T-helper 2 cell (primary cell): Measurements from ENCODE around the gene PRXL2C.
"Not testable (repeated sequence)": the region's sequence is repeated elsewhere in the genome, so short reads cannot be mapped to it uniquely, and the experiment has no call there.

Experiments
- DNase-seq, 5 experiments: peaks; one replicate each; pipeline versions ENCODE4 v3.0.0 to v3.0.0-alpha.2; 2012 to 2022

The PRXL2C gene

DNA sequence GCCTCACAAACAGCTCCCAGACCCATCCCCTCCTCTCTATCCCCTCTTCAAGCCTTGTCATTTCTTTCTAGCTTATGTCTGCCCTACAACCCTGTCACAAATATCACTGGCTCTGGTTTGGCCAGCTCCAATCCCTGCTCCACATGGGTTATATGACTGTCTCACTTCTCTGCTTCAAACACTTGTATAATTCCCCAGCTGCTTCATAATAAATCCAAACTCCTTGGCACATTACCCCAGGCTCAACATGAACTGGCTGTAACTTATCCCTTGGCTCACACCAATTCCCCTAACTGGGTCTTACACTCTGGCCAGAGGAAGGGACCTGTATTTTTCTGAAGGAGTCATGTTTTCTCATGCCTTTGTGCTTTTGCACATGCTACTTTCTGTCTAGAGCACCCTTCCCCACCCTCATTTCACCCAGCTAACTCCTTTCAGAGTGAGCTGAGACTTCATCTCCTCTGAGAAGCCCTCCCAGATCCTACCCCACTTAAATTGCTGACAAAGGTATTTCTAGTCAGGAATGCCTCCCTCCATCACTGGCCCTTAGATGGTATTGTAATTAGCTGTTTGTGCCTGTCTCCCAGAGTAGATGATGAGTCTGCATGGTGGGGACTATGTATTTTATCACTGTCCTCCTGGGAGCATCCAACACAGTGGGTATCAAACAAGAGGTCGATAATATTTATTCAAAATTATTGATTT is 5.3 kb downstream of the PRXL2C start:
- no peak for DNase-seq

DNA sequence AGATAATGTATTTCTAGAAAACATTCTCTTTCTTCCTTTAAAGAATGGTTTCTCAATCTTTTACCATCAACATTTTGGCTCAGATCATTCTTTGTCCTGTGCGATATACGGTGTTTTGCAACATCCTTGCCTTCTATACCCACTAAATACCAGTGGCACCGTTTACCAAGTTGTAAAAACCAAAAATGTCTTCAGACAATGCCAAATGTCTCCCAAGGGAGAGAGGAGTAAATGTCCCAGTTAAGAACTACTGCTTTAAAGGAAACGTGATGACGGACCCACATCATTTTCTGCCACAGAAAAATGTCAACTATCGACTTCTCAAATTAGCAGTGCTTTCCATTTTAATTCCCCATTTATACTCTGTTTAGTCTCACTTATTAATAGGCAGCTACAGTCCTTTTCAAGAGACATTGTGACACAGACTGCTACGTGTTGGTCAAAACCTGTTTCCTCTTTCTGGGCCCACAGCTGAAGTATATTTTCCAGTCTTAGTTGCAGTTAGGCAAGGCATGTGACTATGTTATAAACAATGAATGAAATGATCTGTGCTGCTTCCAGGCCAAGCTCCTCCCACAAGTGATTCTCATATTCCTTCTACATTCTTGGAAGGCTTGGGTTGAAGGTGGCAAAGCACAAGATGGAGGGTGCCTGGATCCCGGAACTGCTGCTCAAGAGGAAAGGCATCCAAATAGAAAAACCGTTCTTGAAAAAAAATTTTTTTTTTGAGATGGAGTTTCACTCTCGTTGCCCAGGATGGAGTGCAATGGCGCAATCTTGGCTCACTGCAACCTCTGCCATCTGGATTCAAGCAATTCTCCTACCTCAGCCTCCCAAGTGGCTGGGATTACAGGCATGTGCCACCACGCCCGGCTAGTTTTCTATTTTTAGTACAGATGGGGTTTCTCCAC is 8.8 kb downstream of the PRXL2C start:
- DNase-seq, result no peak

DNA sequence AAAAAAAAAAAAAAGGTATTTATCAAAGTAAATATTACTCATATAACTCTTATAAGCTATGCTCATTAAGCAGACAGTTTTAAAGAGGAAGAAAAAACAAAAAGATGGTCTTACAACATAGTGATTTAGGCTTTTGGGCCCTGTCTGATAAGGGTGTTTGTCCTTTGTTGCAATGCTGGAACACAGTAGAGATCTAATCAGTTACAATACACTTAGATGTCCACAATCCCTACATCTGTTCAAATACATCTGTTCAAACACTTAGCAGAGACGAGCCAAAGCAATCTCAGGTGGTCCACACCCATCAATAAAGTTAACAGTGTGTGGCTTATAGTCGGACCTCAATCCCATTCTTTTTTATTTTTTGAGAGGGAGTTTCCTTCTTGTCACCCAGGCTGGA is 11.0 kb downstream of the PRXL2C start:
- no peak for DNase-seq

DNA sequence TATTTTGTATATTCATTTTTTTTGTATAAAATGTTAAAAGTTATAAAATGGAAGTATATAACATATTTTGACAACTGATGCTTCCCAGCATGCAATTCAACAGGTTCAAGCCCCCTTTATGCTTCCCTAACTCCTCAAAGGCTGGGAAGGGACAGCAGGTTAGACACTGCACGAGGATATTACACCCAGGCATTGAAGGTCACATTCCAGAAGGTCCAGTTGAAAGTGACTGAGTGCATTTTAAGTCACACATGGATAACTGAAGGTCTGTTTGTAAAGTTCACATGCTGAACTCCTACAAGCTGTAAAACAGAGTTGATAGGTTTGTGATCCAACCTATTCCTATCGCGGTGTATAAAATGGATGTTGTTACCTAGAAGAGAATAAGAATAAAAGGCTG is 13.6 kb downstream of the PRXL2C start:
- no peak for DNase-seq

DNA sequence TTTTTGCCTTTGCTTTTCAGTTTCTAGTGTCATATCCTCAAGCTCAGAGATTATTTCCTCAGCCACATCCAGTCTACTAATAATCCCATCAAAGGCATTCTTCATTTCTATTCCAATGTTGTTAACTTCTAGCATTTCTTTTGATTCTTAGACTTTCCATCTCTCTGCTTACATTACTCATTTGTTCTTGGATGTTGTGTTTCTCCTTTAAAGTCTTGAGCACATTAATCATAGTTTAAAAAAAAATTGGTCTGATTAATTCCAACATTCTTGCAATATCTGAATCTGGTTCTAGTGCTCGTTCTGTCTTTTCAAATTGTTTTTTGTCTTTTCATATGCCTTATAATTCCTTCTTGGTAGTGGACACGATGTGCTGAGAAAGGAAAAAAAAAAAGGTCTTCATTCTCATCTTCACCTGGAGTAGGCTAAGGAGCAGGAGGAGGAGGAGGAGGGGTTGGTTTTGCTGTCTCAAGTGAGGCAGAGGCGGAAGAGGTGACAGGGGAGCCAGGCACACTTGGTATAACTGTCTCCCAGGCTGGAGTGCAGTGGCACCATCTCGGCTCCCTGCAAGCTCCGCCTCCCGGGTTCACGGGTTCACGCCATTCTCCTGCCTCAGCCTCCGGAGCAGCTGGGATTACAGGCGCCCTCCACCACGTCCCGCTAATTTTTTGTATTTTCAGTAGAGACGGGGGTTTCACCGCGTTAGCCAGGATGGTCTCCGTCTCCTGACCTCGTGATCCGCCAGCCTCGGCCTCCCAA is 16.3 kb downstream of the PRXL2C start:
- DNase-seq, result no peak

DNA sequence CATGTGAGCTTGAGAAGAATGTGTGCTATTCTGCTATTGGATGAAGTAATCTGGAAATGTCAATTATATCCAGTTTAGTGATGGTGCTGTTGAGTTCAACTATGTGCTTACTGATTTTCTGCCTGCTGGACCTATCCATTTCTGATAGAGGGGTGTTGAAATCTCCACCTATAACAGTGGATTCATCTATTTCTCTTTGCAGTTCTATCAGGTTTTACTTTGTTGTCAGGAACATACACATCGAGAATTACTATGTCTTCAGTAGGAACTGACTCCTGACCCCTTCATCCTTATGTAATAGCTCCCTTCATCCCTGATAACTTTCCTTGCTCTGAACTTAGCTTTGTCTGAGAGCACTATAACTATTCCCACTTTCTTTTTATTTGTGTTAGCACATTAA is 18.7 kb downstream of the PRXL2C start:
- no peak for DNase-seq

DNA sequence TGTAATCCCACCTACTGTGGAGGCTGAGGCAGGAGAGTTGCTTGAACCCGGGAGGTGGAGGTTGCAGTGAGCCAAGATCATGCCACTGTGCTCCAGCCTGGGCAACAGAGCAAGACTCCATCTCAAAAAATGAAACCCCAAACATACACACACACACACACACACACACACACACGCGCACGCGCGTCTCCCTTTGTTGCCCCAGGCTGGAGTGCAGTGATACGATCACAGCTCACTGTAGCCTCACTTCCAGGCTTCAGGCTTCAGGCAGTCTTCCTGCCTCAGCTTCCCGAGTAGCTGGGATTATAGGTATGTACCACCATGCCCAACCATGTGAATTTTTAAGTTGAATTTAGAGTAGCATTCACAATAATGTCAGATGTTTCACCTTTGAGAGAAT is 21.5 kb downstream of the PRXL2C start:
- DNase-seq, result not testable (repeated sequence)

DNA sequence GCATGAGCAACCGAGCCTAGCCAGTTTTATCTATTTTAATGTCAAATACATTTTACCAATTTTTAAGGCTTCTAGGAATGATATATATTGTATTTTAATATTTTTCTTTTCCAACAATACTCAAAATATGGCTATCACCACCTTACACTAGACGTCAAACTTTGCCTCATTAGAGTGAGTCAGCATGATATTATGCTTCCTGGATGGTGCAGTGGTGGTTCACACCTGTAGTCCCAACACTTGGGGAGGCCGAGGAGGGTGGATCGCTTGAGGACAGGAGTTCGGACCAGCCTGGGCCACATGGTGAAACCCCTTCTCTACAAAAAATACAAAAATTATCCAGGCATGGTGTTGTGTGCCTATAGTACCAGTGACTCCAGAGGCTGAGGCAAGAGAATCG is 28.2 kb downstream of the PRXL2C start:
- DNase-seq, result no peak

DNA sequence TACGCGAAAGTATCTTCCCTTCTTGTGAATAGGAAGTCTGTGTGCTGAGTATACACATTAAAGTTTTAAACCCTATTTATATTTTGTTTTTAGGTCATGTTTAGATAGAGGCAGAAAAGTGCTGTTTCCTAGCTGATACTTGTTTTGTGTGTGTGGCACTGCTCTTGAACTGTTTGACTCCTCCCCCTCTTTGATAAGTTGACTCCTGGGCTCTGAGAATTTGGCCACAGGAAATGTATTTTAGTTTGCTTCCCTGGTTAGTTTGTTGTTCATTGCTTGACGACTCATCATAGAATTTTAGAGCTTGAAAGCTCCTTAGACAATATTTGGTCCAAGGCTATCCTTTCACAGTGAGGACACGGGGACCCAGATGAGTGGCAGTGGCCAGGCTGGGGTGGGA is 33.5 kb downstream of the PRXL2C start:
- no peak for DNase-seq

DNA sequence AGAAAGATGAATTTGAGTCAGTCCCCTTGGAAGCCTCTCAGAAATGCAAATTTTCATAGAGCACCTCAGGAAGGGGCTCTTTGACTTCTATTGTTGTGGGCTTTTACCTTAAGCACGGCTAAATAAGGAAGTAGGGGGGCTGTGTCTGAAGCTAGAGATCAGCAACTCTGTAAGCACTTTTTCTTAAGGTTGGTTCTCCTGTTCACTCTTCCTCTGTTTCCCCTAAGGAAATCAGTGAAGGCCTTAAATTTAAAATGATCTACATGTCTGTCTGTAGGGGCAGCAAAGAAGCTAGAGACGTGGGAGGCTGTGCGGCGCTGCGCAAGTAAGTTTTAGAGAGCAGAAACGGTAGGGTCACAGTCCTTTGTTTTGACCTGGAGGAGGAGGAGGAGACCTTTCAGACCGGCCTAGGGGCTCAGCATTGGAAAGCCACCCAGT is 34.3 kb downstream of the PRXL2C start:
- DNase-seq, result no peak

DNA sequence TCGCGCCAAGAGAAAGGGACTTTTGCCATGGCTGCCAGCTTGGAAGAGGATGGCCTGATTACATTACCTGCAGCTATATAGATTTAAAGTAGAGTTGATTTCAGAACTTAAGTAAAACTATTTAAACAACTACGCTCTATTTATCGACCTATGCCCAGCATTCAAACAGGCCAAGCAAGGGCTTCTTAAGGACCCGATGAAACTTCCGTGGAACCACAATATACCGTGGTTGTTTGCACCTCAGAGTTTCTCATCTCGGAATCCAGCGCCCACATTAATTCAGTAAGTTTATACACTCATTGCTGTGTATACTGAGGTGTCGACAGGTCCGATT is 35.0 kb downstream of the PRXL2C start:
- no peak for DNase-seq

DNA sequence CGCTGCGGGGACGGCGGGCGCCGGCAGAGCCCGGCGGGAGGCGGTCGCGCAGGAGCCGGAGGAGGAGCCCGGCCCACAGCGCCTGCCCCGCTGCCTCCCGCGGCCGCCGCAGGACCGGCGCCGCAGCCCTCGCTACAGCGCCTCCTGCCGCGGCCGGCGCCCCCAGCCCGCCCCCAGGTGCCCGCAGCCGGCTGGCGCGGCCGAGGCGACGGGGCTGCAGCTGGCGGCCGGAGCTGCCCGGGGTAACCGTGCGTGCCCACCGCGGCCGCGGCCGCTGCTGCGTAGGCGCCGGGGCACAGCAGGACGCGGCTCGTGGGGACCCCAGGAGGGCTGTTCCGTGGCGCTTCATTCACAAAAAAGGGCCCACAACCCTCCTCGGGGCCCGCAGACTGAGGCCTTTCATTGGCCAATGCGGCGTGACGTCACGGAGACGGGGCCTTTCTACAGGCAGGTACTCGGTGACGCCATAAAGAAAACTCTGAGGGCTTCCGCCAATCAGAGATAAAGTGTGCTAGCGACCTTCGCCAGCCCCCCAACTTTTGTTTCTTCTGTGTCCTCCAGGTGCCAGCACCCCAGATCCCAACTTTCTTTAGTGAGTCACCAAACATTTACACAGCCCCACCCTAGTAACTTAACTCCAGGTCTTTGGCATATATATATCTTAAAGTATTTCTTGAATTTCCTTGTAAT is 35.5 kb downstream of the PRXL2C start, which contains the start of gene CDC14B:
Gene CDC14B (minus strand): TSS at position 353 of the 690 bp plus-strand sequence. CDS start 465 bp downstream, outside the sequence.
- peak; percentile 14 to 85 (median 57) for DNase-seq

DNA sequence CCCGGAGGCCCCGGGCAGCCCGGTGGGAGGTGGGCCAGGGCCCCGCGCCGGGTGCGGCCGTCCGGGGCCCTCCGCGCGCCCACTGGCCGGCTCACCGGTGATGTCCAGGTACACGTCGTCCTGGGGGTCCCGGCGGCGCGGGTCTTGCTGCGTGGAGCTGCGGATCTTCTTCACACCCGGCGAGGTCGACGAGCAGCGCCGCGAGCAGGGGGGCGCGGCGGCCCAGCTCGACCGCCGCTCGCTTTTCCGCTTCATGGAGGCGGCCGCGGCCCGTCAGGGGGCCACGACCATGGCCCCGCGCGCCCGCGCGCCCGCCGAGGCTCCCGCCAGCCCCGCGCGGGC is 36.0 kb downstream of the PRXL2C start:
- no peak for DNase-seq

DNA sequence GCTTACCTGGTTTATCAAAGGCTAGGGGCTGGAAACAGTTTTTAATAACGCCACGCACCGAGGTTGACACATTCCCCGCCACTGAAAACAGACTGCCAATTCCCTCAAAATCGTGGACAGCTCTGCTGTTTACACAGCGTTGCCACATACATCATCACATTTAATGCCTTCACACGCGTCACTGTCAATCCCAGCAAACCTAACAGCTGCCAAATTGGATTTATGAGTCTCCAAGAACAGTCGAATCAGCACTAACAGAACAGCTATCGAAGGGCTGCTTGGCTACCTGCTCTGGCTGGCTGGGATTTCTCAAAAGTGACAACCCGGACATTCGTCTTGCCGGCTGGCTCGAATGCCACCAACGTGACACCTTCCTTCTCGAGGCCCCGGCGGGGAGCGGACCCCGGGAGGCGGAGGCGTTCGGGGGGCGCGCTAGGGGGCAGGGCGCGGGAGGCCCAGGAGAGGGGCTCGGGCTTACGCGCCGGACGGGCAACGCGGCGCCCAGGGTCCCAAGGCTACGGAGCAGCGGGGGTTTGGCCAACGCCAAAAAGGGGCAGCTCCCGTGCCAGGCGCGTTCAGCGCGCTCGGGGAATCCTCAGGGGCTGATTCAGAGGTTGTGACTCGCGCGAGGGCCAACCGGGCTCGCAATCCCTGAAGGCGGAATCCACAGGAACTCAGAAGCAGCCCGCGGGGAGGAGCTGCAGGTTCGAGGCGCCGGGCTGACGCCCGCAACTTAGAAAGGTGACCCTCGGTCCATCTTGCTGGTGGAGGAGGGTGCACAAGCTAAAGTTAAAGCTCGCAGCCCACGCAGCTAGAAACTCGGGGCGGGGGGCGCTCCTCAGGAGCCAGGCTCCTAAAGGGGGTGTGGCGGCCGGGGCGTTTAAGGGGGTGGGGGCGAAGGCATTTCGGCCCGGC is 36.7 kb downstream of the PRXL2C start:
- DNase-seq, result peak in 3 of 5 experiments; percentile 4 to 9 (median 8)

DNA sequence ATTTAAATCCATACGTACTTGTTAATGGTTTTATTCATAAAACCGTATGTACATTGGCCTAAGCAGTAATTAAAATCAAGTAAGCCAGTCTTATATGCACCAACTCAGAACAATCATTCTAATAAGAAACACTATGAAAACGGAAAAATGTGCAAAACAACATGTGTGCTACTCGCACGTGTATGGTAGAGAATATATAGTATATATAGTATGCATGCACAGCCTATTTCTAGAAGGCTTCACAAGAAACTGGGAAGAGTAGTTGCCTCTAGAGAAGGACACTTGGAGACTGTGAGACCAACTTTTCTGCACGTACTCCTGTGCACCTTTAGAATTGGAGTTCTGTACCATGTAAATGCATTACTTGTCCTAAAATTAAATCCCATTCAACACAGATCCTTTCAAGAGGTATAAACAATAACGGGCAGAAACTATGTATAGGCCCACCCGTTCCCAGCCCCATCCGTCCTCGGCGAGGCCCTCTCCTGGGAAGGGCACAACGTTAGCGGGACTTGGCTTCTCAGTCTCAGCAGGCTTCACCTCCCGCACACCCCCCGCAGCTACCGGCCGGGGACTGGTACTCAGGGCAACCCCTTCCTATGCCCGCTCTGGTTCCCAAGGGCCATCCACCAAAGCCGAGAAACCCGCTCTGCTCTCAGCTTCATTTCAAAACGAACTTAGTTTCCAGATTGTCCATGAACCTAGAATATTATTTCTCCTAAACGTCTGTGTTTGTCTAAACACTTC is 37.5 kb downstream of the PRXL2C start:
- DNase-seq, result no peak

DNA sequence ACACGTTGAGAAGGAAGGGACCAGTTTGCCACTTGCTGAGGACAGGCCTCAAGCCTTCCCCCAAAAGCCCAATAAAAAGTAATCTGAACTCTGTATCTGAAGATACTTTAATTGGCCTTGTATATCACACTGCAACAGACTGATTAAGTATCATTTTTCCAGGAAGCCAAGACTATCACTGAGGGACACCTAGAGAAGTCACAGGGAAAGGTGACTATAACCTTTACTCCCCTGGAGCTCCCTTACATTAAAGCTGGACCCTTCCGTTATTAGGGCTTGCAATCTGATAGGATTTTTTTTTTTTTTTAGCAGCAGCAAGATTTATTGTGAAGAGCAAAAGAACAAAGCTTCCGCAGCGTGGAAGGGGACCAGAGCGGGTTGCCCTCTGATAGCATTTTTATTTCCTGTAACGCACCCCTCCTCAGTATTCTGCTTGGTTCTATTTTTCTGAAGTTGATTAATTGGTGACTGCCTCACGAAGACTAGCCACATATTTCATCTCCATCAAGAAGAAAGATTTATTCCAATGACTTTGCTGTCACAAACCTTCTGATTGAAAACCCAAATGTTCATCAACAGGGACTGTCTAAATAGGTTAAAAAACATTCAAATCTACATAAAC is 38.2 kb downstream of the PRXL2C start:
- DNase-seq, result no peak

DNA sequence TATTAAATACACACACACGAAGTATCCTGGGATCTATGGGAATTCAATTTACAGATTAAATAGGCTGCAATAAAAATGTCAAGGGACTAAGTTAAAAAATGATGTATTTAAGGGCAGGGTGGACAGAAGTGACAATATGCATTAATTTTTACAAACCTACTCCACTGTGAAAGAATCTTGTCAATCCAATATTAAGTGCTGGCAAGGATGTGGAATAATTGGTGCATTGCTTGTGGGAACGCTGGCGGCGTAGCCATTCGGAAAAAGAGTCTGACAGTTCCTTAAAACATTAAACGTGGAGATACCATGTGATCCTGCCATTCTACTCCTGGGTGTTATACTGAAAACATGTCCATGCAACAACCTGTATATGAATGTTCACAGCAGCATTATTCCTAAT is 39.7 kb downstream of the PRXL2C start:
- no peak for DNase-seq

DNA sequence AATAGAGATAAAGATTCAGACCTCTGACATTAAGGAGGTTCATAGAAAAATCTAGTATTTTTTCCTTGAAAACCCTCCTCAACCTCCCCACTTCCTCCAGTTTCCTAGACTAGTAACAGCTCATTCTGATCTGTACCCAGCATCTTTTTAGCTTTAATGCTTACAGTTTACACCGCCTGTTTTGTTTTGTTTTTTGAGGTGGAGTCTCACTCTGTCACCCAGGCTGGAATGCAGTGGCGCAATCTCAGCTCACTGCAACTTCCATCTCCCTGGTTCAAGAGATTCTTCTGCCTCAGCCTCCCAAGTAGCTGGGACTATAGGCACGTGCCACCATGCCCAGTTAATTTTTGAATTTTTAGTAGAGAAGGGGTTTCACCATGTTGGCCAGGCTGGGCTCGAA is 40.5 kb downstream of the PRXL2C start:
- DNase-seq, result not testable (repeated sequence)

DNA sequence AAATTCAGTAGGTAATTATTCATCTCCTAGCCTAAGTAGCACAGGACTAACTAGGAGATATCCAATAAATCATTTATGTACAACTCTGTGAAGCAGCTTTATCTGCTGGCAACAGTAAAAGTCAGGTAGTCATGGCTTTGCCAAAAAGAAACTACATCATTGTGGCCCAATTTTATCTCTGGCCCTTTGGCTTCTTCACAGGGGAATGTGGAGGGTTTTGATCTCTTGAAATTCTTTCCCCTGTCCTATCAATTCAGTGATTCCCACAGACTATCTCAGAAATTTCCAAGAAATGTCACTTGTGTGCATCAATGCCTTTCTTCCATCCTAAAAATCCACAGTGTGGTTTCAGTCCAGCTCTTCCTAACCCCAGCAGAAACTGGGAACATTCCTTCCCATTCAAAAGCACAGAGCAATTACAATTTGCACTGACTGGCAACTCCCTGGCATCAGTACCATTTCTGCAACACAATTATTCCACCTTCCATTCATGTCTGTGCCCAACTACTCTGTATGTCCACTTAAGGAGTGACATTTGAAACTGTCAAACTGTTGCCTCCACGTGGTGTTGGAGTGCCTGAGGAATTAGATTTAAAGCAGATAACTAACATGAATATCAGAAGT is 42.0 kb downstream of the PRXL2C start:
- no peak for DNase-seq
